HG03135 (cell line): ENCODE results near the gene AP5Z1.

Source experiments
- ATAC-seq: cut with Tn5 transposase; IDR thresholded peaks from one replicate; pipeline ENCODE4 v1.9.1; 2021; ENCODE audit warnings: mild to moderate bottlenecking, moderate library complexity; ENCODE audit not compliant: unreplicated experiment

AP5Z1 gene

GRCh38 chr7:4745265-4745919, 30.0 kb upstream of the AP5Z1 start:
- peak; percentile 8 for ATAC-seq

GRCh38 chr7:4745971-4746919, 29.2 kb upstream of the AP5Z1 start:
- no peak for ATAC-seq

GRCh38 chr7:4747013-4747412, 28.4 kb upstream of the AP5Z1 start:
- no peak for ATAC-seq

- no peak for ATAC-seq
These were observed 27.7 kb upstream of the AP5Z1 start for GRCh38 chr7:4747746-4748145.

DNA sequence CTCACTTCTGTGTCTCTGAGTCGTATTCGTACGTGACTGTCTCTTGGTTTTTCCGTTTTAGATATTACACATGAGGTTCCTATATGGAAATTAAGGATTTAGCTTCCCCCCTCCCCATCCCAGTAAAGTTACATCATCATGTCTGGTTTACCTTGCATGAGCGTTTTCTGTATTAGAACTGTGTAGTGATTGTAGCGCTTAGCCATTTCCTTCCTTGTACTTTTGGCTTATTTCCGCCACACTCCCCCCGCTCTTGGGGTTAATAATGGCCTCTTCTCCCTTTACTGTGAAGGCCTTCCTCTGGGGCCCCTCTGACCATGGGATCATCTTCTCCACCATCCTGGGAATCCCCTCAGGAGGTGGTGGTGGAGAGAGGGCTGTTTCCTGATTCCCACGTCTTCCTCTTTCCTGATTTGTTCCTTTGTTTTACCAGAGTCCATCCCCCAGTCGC, 27.2 kb upstream of the AP5Z1 start:
- ATAC-seq = no peak

GRCh38 chr7:4749363-4749762, 26.1 kb upstream of the AP5Z1 start:
- ATAC-seq = no peak

- ATAC-seq = no peak
These were observed 25.6 kb upstream of the AP5Z1 start for GRCh38 chr7:4749798-4750197.

DNA sequence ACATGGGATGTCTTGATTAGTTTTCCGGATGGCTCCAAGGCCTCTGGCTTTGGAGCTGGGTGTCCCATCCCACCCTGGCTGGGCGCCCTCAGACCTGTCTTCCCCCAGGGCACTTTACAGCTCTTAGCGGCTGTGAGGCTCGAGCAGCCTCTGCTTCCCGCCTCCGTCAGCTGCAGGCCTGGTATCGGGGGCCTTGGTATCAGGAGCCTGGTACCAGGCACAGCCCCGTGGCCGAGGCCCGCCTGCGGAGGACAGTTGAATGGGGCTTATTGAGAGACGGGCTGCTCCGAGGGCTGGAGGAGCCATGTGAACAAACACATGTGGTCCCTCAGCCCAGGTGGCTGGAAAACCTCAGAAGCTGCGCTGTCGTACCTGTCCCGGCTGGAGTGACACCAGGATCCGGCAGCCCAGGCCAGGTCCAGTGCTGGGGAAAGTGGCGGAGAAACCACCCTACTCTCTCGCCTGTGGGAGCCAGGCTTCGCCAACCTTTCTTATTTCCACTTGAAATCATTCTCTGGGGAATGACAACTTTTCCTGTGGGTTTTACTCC, 23.9 kb upstream of the AP5Z1 start:
- no peak for ATAC-seq

- ATAC-seq = peak; percentile 74
These were observed 21.6 kb upstream of the AP5Z1 start for GRCh38 chr7:4753598-4754432.

DNA sequence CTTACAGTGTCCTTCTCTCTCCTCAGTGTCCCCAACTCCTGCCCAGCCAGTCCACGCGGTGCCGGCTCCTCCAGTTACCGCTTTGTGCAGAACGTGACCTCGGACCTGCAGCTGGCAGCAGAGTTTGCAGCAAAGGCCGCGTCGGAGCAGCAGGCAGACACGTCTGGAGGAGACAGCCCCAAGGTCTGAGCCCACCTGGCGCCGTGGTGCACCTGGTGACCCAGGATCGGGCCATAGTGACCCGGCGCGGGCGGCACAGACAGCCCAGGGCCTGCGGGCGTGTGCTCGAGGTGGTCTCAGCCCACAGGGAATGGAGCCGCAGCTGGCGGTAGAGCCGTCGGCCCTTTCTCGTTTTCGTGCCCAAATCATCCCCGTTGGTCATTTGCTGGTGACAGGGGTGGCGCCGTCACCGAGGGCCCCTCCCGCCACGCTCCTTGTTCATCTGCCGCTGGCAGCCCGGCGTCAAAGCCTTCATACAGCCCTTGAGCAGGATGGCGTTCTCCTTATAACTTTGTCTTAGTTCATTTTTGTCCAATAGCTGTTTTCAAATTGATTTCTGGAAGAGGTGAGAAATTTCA, 20.9 kb upstream of the AP5Z1 start:
- ATAC-seq = no peak

DNA sequence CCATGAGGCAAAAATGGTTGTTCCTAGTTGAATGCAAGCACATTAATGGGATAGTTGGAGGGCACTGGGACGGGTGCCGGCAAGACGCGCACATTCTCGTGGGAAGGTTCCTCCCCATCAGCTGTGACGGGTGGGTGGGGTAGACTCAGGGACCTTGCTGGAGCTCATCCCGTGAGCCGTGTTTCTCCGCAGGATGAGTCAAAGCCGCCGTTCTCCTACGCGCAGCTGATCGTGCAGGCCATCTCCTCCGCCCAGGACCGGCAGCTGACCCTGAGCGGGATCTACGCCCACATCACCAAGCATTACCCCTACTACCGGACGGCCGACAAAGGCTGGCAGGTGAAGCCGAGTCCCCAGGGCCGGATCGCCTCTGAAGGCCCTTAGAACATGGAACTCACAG, 20.4 kb upstream of the AP5Z1 start:
- no peak for ATAC-seq

DNA sequence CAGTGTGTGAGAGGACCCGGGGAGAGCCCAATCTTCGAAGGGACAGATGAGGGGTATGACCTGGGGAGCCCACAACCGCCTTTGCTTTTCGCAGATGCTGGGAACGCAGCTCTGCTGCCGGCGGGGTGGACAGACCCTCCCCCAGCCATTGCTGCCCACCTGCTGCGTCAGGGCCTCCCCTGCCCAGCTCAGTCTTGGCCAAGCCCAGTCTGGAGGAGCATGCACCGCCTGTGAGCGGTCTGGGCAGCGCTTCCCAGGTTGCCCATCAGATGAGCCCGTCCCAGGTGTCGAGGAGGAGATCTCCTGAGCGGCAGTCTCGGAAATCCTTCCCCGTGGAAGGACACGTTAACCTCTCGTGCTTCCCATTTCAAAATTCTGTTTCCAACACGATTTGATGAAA, 17.3 kb upstream of the AP5Z1 start:
- ATAC-seq = no peak

DNA sequence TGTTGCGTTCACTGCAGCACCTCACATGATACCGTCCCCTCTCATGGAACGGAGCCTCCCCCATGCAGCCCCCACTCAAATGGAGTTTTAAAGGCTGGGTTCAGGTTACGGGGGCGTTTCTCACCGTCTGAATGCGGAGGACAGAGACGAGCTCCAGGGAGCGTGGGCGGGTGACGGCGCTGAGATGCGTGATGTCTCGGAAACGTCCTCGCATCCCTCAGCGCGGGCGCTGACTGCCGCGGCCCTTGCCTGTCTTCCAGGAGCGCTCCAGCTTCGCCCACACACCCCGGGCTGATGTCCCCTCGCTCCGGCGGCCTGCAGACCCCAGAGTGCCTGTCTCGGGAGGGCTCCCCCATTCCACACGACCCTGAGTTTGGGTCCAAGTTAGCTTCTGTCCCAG, 16.6 kb upstream of the AP5Z1 start:
- no peak for ATAC-seq

- no peak for ATAC-seq
These were observed 16.2 kb upstream of the AP5Z1 start for GRCh38 chr7:4759211-4759610.

DNA sequence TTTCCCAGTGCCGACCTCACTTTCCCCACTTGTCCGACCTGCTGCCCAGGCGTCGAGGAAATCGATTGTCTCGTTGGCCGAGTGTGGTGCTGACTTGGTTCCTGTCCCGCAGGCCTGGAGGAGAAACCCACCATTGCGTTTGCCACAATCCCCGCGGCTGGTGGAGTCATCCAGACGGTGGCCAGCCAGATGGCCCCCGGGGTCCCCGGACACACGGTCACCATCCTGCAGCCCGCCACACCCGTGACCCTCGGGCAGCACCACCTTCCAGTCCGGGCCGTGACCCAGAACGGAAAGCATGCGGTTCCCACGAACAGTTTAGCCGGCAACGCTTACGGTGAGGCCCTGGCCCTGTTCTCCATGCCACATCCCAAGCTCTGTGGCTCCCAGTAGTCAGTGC, 14.5 kb upstream of the AP5Z1 start:
- ATAC-seq = no peak

DNA sequence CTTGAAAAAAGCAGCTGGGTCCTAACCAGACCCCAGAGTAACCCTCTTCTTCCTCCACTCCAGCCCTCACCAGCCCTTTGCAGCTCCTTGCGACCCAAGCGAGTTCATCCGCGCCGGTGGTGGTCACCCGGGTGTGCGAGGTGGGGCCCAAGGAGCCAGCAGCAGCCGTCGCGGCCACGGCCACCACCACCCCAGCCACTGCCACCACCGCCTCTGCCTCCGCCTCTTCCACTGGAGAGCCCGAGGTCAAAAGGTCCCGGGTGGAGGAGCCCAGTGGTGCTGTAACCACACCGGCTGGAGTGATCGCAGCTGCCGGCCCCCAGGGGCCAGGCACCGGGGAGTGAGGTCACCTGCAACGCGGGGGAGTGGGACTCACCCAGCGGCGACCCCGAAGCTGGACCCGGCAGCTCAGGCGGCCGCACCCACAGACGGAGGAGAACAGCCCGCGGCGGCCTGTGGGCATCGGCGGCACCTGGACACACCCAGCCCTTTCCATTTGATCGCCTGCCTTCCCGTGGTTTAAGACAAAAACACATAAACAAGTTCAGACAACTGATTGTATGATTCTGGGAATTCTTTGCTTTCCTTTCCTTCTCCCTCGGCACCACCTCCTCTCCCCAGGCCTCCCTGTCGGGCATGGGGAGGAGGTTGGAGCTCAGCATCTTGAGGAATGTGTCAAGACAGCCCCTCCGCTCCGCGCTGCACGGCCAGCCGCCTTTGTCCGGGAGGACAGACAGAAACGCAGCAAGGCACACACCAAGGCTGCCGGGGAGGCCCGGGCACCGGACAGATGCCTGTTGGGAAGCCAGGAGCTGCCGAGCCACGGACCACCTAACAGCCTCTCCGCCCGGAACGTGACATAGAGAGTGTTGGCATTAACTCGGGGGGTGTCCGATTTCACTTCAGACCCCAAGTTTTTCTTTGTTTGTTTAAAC, 13.0 kb upstream of the AP5Z1 start:
- no peak for ATAC-seq

- ATAC-seq = no peak
These were observed 12.2 kb upstream of the AP5Z1 start for GRCh38 chr7:4763091-4763793.

GRCh38 chr7:4763794-4764185, 11.6 kb upstream of the AP5Z1 start:
- ATAC-seq = no peak

DNA sequence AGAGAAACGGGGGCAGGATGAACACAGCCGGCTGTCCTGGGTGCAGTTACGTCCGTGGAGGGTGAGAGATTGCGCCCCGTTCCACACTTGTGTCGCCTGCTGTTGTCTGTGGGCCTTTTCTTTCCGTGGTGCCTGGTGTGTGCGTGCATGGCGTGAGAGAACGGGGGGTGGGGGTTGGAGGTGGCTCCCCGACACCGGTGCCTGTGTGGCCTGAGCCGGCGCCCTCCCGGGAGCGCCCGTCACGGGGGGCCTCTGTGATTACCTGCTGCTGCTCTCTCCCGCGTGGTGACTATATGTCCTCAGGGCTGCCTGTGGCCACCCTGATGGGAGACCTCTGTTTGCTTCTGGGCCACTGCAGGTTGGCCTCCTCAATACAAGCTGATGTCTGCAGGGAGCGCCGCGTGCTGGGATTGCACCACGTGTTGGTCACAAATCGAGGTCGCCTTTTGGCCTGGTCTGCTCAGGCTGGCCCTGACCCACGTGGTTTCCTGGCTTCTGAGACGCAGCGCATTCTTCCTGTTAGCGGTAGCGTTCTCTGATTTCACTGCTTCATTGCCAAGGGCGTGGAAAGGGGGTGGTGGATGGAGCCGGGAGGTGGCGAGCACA, 10.9 kb upstream of the AP5Z1 start:
- no peak for ATAC-seq
